ENCODE results near the gene KLC1. TPM values are rescaled to one million over a fixed set of nuclear protein-coding genes. Genes with fewer than 3 reads are reported as not detected.

KLC1 gene
- polyA plus RNA-seq, 2 of the 4 experiments (the other 2 are of a cell fraction) = 81.8 to 150 TPM

DNA sequence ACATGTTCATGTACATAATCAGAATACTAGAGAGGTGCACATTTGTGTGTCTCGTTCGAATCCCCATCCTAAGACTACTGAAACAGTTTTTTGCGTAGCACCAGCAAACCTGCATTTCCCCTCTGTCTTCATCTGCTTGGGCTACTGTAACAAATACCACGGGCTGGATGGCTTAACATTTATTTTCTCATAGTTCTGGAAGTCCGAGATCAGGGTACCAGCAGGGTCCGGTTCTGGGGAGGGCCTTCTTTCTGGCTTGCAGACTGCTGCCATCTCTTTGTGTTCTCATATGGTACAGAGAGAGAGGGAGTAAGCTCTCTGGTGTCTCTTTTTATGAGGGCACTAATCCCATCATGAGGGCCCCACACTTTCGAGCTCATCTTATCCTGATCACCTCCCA is 30.6 kb downstream of the KLC1 start (continued):
- TF ChIP-seq ZC3H11A (IDR thresholded peaks at IDR 0.05) = no peak
- no peak for TF ChIP-seq GATA3 (IDR thresholded peaks at IDR 0.05; ENCODE audit: borderline replicate concordance)

GRCh38 chr14:103662029-103662428 is 33.0 kb downstream of the KLC1 start:
- no peak for FAIRE-seq

DNA sequence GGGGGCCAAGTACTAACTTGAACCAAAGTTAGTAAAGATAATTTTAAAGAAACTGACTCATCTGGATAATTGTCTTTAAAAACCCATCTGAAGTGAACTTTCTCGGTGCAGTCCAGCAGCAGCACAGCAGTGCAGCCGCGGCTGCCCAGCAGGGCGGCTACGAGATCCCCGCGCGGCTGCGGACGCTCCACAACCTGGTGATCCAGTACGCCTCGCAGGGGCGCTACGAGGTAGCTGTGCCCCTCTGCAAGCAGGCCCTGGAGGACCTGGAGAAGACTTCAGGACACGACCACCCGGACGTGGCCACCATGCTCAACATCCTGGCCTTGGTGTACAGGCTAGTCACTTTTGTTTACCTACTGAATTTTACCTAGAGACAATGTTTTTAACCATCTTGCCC is 33.6 kb downstream of the KLC1 start:
- Histone ChIP-seq H3K4me1 (no peaks in the 10 kb centered on the region), H3K27ac (no peak overlapping the region), H3K9me3 (no peaks in the 10 kb centered on the region), H3K4me2 (no peak overlapping the region), H3K4me3 (no peak overlapping the region)
- WGBS (ENCODE audit: missing lambda C conversion rate) = 97% methylated on average over 17 of the region's 17 CpGs
- ChIA-PET POLR2A (no interaction called here), CTCF (no interaction called here)
- no peak for FAIRE-seq
- DNase-seq (ENCODE audit: low read depth in 1 of 2, low spot score in 1 of 2) = no peak
- ATAC-seq = no peak
- TF ChIP-seq CHD4 (IDR thresholded peaks at IDR 0.05; ENCODE audit: borderline replicate concordance) (no peak), HMGXB4 (CRISPR knock-in tag; IDR thresholded peaks at IDR 0.05; ENCODE audit: borderline replicate concordance) (no peak), ZC3H11A (IDR thresholded peaks at IDR 0.05) (no peak), RCOR1 (IDR thresholded peaks at IDR 0.05; ENCODE audit: low read depth, low read length) (no peak), FOSB (CRISPR knock-in tag; IDR thresholded peaks at IDR 0.05) (no peak), HDAC2 (IDR thresholded peaks at IDR 0.05) (no peak), SMC3 (IDR thresholded peaks at IDR 0.05) (no peak)
- TF ChIP-seq, protein P1, sequence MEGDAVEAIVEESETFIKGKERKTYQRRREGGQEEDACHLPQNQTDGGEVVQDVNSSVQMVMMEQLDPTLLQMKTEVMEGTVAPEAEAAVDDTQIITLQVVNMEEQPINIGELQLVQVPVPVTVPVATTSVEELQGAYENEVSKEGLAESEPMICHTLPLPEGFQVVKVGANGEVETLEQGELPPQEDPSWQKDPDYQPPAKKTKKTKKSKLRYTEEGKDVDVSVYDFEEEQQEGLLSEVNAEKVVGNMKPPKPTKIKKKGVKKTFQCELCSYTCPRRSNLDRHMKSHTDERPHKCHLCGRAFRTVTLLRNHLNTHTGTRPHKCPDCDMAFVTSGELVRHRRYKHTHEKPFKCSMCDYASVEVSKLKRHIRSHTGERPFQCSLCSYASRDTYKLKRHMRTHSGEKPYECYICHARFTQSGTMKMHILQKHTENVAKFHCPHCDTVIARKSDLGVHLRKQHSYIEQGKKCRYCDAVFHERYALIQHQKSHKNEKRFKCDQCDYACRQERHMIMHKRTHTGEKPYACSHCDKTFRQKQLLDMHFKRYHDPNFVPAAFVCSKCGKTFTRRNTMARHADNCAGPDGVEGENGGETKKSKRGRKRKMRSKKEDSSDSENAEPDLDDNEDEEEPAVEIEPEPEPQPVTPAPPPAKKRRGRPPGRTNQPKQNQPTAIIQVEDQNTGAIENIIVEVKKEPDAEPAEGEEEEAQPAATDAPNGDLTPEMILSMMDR (IDR thresholded peaks at IDR 0.05) = no peak

More at GRCh38 chr14:103662029-103662428, 33.0 kb downstream of the KLC1 start:
- H3K4me3 ChIP-seq = no peak overlapping the region
- no peak overlapping the region for H3K27ac ChIP-seq
- CTCF ChIA-PET = no interaction called here
- H3K9me3 ChIP-seq = no peaks in the 10 kb centered on the region
- 83% methylated on average over 10 of the region's 10 CpGs for WGBS (ENCODE audit: missing lambda C conversion rate)
- POLR2A ChIA-PET = no interaction called here
- no peak for DNase-seq (ENCODE audit: low read depth in 1 of 2, low spot score in 1 of 2)
- no peak overlapping the region for H3K4me2 ChIP-seq
- TF ChIP-seq ELK1 (IDR thresholded peaks at IDR 0.05; ENCODE audit: low read depth, low read length) (no peak), MAFK (IDR thresholded peaks at IDR 0.05; ENCODE audit: partially characterized antibody) (no peak), ZNF302 (CRISPR knock-in tag; IDR thresholded peaks at IDR 0.05) (no peak), GATA3 (IDR thresholded peaks at IDR 0.05; ENCODE audit: borderline replicate concordance) (no peak), ZFP36 (IDR thresholded peaks at IDR 0.05; ENCODE audit: borderline replicate concordance, partially characterized antibody) (no peak), CBX2 (IDR thresholded peaks at IDR 0.05; ENCODE audit: borderline replicate concordance, low read depth) (no peak), TFCP2L1 (CRISPR knock-in tag; IDR thresholded peaks at IDR 0.05) (no peak), PBX3 (IDR thresholded peaks at IDR 0.05) (no peak), SMC3 (IDR thresholded peaks at IDR 0.05) (no peak), HOXB5 (CRISPR knock-in tag; IDR thresholded peaks at IDR 0.05) (no peak), FOXS1 (CRISPR knock-in tag; IDR thresholded peaks at IDR 0.05) (no peak), HEYL (CRISPR knock-in tag; IDR thresholded peaks at IDR 0.05) (no peak), E2F6 (IDR thresholded peaks at IDR 0.05; ENCODE audit: borderline replicate concordance, low read depth) (no peak), POLR2AphosphoS2 (conservative IDR thresholded peaks at IDR 0.05; ENCODE audit: low read length) (no peak), FOSB (CRISPR knock-in tag; IDR thresholded peaks at IDR 0.05) (no peak)
- TF ChIP-seq, protein P1 (IDR thresholded peaks at IDR 0.05) = no peak
- no peak for ATAC-seq
- no peaks in the 10 kb centered on the region for H3K4me1 ChIP-seq

All from A549 (cell line).